Activated CD4-positive, alpha-beta T cell treated with anti-CD3 and anti-CD28 coated beads, Interleukin-2, Interleukin-4, amounts not matched to agents 100 ng/mL and 50 ng/mL, durations not matched to agents 16 hours and 8 hours (primary cell): ENCODE data around the gene TMED10.
A peak's percentile ranks its signal among the peaks of the same experiment; 100 is the strongest.
"Not testable (repeated sequence)": the region's sequence is repeated elsewhere in the genome, so short reads cannot be mapped to it uniquely, and the experiment has no call there.

Experiments used
- DNase-seq: peaks from one replicate; pipeline ENCODE4 v3.0.0-alpha.2; 2020; ENCODE audit warnings: low spot score

Gene TMED10

GRCh38 chr14:75190023-75190422 lies 13.6 kb upstream of the TMED10 start:
- DNase-seq: no peak

GRCh38 chr14:75188520-75189268 lies 12.3 kb upstream of the TMED10 start:
- no peak for DNase-seq

GRCh38 chr14:75188086-75188485 lies 11.7 kb upstream of the TMED10 start:
- no peak for DNase-seq

GRCh38 chr14:75186953-75187352 lies 10.5 kb upstream of the TMED10 start:
- DNase-seq: no peak

GRCh38 chr14:75185251-75186040 lies 9.0 kb upstream of the TMED10 start:
- DNase-seq: no peak

GRCh38 chr14:75184492-75184891 lies 8.1 kb upstream of the TMED10 start:
- peak; percentile 14 for DNase-seq

GRCh38 chr14:75184039-75184438 lies 7.6 kb upstream of the TMED10 start:
- no peak for DNase-seq

GRCh38 chr14:75183225-75183624 lies 6.8 kb upstream of the TMED10 start:
- no peak for DNase-seq

GRCh38 chr14:75182821-75183220 lies 6.4 kb upstream of the TMED10 start:
- no peak for DNase-seq

- not testable (repeated sequence) for DNase-seq
Measured at GRCh38 chr14:75182163-75182562, 5.8 kb upstream of the TMED10 start.

GRCh38 chr14:75181293-75182062 lies 5.1 kb upstream of the TMED10 start:
- DNase-seq: no peak

- DNase-seq: no peak
Measured at GRCh38 chr14:75175677-75176141, 703 bp downstream of the TMED10 start.

GRCh38 chr14:75174066-75174465 lies 2.3 kb downstream of the TMED10 start:
- no peak for DNase-seq

- no peak for DNase-seq
Measured at GRCh38 chr14:75170772-75171171, 5.6 kb downstream of the TMED10 start.

- no peak for DNase-seq
Measured at GRCh38 chr14:75168586-75169335, 7.7 kb downstream of the TMED10 start.

GRCh38 chr14:75167325-75167724 lies 9.1 kb downstream of the TMED10 start:
- no peak for DNase-seq

GRCh38 chr14:75165586-75166391 lies 10.6 kb downstream of the TMED10 start:
- no peak for DNase-seq

GRCh38 chr14:75164809-75165208 lies 11.6 kb downstream of the TMED10 start:
- DNase-seq: no peak

GRCh38 chr14:75163677-75164076 lies 12.7 kb downstream of the TMED10 start:
- no peak for DNase-seq

GRCh38 chr14:75162631-75163030 lies 13.8 kb downstream of the TMED10 start:
- DNase-seq: no peak
